ENCODE measurements around the gene DUSP10.

- TF ChIP-seq POLR2A (IDR thresholded peaks at IDR 0.05) (no peak), EP300 (IDR thresholded peaks at IDR 0.05) (no peak), POLR2AphosphoS5 (IDR thresholded peaks at IDR 0.05) (no peak)
- TF ChIP-seq, protein P1, sequence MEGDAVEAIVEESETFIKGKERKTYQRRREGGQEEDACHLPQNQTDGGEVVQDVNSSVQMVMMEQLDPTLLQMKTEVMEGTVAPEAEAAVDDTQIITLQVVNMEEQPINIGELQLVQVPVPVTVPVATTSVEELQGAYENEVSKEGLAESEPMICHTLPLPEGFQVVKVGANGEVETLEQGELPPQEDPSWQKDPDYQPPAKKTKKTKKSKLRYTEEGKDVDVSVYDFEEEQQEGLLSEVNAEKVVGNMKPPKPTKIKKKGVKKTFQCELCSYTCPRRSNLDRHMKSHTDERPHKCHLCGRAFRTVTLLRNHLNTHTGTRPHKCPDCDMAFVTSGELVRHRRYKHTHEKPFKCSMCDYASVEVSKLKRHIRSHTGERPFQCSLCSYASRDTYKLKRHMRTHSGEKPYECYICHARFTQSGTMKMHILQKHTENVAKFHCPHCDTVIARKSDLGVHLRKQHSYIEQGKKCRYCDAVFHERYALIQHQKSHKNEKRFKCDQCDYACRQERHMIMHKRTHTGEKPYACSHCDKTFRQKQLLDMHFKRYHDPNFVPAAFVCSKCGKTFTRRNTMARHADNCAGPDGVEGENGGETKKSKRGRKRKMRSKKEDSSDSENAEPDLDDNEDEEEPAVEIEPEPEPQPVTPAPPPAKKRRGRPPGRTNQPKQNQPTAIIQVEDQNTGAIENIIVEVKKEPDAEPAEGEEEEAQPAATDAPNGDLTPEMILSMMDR (IDR thresholded peaks at IDR 0.05) = no peak
These were observed 46.6 kb upstream of the DUSP10 start for GRCh38 chr1:221788466-221788865.
